ENCODE data around the gene RPS27L. TPM values are rescaled to one million over a fixed set of nuclear protein-coding genes. Genes with fewer than 3 reads are reported as not detected.
A peak's percentile ranks its signal among the peaks of the same experiment; 100 is the strongest.

Gene RPS27L
- polyA plus RNA-seq, 4 donors = 81.3 to 110 (median 100) TPM

DNA sequence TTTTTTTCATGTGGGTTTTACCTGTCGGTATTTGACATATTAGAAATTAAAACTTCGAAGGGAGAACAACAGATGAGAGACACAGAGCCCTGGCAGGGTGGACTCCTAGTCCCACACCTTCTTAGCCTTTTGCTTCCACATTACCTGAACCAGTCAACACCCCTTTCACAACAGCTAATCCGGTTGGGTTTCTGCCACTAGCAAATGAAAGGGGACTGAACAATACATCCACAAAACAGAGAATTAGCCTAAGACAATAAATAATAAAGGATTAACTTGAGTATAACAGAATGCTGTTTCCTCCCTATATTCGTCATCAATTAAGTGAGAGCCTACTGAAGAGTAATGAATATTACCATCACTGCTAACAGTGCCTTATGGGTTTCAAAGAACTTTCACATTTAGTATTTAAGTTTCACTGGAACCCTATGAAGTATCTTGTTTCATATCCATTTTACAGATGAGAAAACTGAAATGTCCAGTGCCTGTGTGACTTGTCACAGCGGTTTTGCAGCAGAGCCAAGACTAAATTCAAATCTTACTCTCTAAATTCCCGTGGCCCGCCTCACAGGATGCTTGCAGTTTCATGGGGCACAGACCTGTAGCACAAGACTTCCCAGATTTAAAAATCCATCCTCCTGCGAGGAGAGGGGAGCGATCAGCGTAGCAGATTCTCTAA, 31.1 kb upstream of the RPS27L start:
- no peak for DNase-seq (ENCODE audit: low read depth in 4 of 4, low spot score in 2 of 4)

DNA sequence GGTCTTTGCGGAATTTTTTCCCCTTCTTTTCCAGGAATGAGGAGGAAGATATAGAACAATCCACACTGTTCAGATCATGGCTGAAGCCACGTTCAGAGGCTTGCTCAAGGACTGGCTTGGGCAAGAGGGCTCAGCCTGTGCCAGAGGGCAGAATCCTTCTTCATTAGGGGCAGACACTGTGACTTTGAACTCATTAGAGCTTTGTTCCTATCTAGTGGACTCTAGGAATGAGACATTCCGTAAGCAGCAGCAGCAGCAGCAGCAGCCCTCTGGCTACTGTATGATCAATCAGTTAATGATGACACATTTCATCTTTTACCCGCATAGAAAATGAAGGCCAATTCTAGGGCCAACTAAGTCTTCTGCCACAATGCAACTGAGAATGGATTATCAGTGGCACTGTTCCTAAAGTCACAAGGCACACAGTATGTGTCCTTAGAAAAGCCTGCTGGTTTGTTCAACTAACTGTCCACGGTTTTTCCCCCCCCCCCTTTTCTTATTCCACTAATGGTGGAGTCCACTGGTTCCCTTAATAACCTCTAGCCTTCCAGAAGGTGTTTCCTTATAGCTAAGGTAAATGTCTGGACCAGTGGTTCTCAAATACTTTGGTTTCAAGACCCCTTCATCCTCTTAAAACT, 30.4 kb upstream of the RPS27L start:
- DNase-seq (ENCODE audit: low read depth in 4 of 4, low spot score in 2 of 4) = no peak

- no peak for DNase-seq (ENCODE audit: low read depth in 4 of 4, low spot score in 2 of 4)
Observed at GRCh38 chr15:63186065-63186464, 28.8 kb upstream of the RPS27L start.

GRCh38 chr15:63185206-63185605, 27.9 kb upstream of the RPS27L start:
- DNase-seq (ENCODE audit: low read depth in 4 of 4, low spot score in 2 of 4) = no peak

- DNase-seq (ENCODE audit: low read depth in 4 of 4, low spot score in 2 of 4) = no peak
Observed at GRCh38 chr15:63181648-63182047, 24.4 kb upstream of the RPS27L start.

DNA sequence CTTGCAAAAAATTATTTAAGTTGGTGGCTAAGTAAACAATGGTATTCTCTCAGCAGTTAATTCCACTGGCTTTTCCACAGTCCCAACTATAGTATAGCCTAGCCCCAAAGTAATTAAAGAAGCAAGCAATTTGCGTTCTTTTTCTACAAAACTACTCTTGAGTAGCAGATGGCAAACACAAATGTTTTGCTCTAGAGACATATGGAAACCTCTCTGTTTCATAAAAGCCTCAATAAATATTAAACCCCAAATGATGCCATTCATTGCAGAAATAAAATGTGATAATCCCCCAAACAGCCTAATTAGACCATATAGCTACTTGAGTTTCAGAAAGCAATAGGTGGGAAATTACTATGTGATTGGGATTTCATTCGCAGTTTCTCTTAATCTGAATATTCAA, 23.5 kb upstream of the RPS27L start:
- no peak for DNase-seq (ENCODE audit: low read depth in 4 of 4, low spot score in 2 of 4)

DNA sequence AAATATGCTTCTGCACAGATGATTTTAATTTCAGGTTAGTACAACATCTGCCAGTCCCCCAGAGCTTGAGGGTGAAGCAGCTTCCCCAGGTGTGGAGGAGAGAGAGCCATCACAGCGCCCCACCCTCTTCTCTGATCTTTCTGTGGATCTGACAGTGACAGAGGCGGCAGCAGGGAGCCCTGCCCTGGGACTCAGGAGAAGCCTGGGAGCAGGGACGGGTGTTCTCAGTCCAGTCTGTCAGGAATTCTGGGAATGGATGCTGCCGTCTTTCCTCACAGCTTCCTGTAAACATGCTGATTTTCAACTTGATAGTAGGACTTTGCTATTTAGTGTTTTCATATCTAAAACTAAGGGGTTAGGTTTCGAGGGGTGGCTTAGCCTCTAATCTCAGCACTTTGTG, 20.8 kb upstream of the RPS27L start:
- no peak for DNase-seq (ENCODE audit: low read depth in 4 of 4, low spot score in 2 of 4)

DNA sequence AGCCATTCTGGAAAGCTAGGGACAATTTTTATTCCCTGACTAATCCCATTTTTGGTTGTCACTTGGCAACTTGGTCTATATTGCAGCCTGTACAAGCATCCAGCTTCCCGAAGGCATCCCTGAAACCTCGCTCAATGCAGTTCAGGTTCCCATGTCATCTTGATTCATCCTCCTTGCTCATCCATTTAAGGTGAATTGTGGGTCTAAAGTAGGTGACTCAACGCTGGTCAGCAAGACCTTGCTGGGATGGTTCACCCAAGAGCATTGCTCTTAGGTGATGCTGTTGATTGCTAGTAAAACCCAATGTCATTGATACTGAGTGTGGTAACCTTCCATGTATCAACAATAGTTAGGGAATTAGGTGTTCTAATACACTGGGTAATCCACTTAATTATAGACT, 19.0 kb upstream of the RPS27L start:
- DNase-seq (ENCODE audit: low read depth in 4 of 4, low spot score in 2 of 4) = no peak

DNA sequence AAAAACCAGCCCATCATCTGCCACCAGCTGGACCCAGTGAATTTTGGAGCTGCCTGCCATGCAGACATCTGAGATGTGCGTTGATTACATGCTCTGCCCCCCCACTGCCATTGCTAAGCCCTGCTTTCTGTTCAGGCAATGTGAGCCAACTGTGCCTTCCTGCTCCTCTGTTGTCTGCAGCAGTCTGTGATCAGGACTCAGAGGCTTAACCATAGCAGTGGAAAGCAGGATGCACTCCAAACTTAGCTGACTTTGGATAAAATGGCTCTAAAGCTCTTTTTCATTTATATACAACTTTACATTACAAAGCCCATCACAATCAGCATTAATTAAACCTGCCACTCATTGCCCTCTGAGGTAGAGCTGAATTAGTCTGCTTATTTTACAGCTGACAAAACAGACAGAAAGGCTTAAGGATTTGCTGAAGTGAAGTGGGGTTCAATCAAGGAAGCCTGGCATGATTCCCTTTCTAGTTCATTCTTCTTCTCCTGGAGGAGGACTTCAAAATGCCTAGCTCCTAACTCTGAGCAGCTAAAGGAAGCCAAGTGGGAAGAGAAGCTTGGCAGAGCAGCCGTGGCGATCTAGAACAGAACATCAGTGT, 15.7 kb upstream of the RPS27L start:
- DNase-seq (ENCODE audit: low read depth in 4 of 4, low spot score in 2 of 4) = no peak

- DNase-seq (ENCODE audit: low read depth in 4 of 4, low spot score in 2 of 4) = no peak
Observed at GRCh38 chr15:63172376-63172775, 15.1 kb upstream of the RPS27L start.

- no peak for DNase-seq (ENCODE audit: low read depth in 4 of 4, low spot score in 2 of 4)
Observed at GRCh38 chr15:63169788-63170187, 12.5 kb upstream of the RPS27L start.

- no peak for DNase-seq (ENCODE audit: low read depth in 4 of 4, low spot score in 2 of 4)
Observed at GRCh38 chr15:63166219-63166618, 8.9 kb upstream of the RPS27L start.

DNA sequence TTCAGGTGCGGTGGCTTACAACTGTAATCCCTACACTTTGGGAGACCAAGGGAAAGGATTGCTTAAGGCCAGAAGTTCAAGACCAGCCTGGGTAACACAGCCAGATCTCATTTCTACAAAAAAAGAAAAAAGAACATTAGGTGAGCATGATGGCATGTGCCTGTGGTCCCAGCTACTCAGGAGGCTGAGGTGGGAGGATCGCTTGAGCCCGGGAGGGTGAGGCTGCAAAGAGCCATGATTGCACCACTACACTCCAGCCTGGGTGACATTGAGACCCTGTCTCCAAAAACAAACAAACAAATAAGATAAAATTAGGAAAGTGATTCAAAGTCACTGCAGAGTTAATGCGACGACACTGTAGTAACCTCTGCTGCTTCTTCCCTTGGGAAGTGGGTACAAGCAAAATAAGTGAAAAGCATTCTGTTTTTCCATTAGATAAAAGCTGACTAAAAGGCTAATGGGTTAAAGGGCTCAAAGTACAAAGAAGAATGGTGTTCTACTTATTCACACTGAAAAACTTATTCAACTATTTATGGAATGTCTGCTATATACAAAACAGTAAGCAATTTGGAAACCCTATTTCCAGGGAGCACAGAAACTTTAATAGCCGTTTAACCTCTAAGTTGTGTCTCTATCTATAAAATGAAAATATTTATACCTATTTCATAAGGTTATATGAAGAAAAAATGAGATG, 8.0 kb upstream of the RPS27L start:
- DNase-seq (ENCODE audit: low read depth in 4 of 4, low spot score in 2 of 4) = no peak

GRCh38 chr15:63163217-63163616, 5.9 kb upstream of the RPS27L start:
- DNase-seq (ENCODE audit: low read depth in 4 of 4, low spot score in 2 of 4) = no peak

DNA sequence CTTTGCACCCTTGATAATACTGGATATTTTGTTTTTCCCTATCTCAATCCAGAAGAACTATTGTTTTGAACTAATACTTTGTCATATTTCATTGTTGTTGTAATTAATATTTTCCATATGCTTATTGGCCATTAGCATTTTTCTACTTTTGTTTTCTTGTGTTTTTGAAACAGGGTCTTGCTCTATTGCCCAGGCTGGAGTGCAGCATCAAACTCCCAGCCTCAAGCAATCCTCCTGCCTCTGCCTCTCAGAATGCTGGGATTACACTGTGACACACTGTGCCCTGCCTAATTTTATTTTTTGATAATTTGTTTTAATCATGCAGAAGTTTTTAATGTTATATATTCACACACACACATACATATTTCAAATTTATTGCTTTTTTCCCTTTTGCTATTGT, 3.4 kb upstream of the RPS27L start:
- DNase-seq (ENCODE audit: low read depth in 4 of 4, low spot score in 2 of 4) = no peak

- DNase-seq (ENCODE audit: low read depth in 4 of 4, low spot score in 2 of 4) = peak; percentile 52 to 86 (median 72)
Observed at GRCh38 chr15:63157891-63158431, 684 bp upstream of the RPS27L start.

DNA sequence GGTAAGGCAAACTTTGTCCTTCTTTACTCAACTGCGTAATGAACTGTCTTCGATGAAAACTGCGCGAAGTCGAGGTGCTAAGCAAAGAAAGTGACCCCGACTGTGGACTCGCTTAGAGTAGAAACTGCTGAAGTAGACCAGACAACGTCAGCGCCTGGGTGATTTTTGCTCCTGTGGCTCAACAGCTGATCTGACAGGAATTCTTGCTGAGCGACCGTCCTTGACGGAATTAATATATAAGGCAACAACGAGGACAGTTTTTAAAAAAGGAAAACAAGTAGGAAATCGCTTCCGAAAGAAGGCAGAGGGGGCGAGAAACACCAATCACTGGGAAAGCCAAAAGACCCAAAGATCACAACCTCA, 541 bp downstream of the RPS27L start:
- DNase-seq (ENCODE audit: low read depth in 4 of 4, low spot score in 2 of 4) = peak; percentile 48 to 75 (median 53)

DNA sequence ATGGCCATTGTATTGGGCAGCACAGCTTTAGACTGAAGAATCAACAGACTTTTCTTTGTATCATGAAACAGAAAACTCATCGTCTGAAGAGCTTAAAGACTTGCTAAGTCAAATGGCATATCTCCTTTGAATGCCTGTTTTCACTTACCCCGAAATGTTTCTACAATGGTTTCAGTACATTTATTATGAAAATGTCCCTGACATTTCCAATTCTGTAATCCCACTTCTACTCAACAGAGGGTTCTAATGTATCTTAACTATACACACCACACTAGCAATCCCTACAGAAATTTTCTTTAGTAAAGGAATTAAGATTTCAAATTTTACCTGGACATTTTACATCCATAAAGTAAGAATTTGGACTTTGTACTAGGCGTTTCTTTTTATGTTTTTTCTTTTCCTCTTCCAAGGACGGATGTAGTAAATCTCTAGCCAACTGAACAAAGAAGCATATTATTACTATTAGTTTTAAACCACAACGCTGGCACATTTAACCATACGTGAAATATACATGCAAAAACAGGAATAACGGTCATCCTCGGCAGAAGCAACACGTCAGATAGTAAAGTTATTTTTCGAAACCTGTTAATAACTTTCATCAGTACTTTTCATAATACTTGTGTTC, 1.1 kb downstream of the RPS27L start:
- peak in 1 of 4 donors; percentile 21 for DNase-seq (ENCODE audit: low read depth in 4 of 4, low spot score in 2 of 4)

DNA sequence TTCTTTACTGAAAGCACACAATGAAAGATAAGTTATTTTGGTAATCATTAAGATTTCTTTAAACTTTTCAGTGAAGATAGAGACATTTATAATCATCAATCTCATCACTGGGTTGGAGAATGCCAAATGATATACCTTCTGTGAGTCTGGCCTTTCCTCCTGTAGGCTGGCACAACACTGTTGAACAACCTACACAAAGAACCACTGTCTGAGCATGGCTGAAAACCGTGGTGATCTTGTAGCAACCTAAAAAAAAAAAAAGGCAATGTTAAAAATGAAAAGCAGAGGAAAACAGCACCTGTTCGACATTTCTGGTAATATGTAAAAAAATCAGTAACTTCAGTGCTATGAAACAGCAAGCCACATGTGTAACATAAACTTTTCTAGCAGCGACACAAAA, 1.8 kb downstream of the RPS27L start:
- DNase-seq (ENCODE audit: low read depth in 4 of 4, low spot score in 2 of 4) = no peak

DNA sequence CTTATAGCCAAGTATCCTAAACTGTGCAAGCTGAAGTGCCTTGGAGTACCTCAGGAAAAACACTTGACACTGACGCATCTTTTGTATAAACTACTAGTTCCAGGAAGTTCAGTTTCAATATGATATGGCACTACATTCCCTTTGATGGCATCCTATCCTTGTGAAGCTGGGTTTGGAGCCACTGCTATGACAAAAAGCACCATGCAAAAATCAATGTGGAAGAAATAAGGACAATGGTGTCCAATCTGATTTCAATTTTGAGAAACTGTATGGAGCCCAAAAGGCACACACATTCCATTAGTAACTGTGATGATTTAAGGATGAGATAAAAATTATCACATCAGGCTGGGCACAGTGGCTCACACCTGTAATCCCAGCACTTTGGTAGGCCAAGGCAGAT, 5.6 kb downstream of the RPS27L start:
- no peak for DNase-seq (ENCODE audit: low read depth in 4 of 4, low spot score in 2 of 4)

GRCh38 chr15:63146684-63147083, 10.6 kb downstream of the RPS27L start:
- DNase-seq (ENCODE audit: low read depth in 4 of 4, low spot score in 2 of 4) = no peak
